Measurements from ENCODE around the gene RC3H2. TPM values are rescaled to one million over a fixed set of nuclear protein-coding genes. Genes with fewer than 3 reads are reported as not detected.

RC3H2 gene
- 10 to 100 TPM; 14.1 to 20.7 (median 19.4) TPM for total RNA-seq
- long read RNA-seq = 0 reads

GRCh38 chr9:122904823-122905710, at the start of gene RC3H2:
RC3H2 (minus strand) TSS chr9:122905359; CDS start chr9:122897509, 7,850 bp downstream.
- under 1% methylated on average over 16 of the region's 77 CpGs for WGBS (ENCODE audit: insufficient coverage, low coverage, low lambda C conversion rate, missing lambda C conversion rate)
- no peak for TF ChIP-seq CTCF (IDR thresholded peaks at IDR 0.05)
- TF ChIP-seq POLR2A (IDR thresholded peaks at IDR 0.05) = peak; percentile 93
- Histone ChIP-seq H3K27ac (peak within 1 kb of the TSS; percentile 76 to 89 (median 86)), H3K27me3 (no peaks in the 10 kb centered on the region), H3K36me3 (no peaks in the 10 kb centered on the region), H3K4me1 (peaks cover 0 to 12% (median 0%) of the 10 kb centered on the region in 4 donors), H3K4me3 (peak within 1 kb of the TSS; percentile 87 to 94 (median 92)), H3K9me3 (no peaks in the 10 kb centered on the region)
- peak; percentile 96 to 98 (median 97) for ATAC-seq
- intact Hi-C loops (cut with DNase I) = no loop called here
- peak; percentile 96 to 99 (median 98) for DNase-seq

- Histone ChIP-seq H3K4me3 (no peak overlapping the region), H3K27me3 (no peaks in the 10 kb centered on the region), H3K9me3 (no peaks in the 10 kb centered on the region), H3K27ac (no peak overlapping the region), H3K4me1 (peaks cover 0 to 7% (median 2%) of the 10 kb centered on the region in 4 donors), H3K36me3 (no peaks in the 10 kb centered on the region)
- intact Hi-C loops (cut with DNase I) = no loop called here
- no peak for ATAC-seq
- DNase-seq = no peak
- TF ChIP-seq CTCF (IDR thresholded peaks at IDR 0.05) (no peak), POLR2A (IDR thresholded peaks at IDR 0.05) (no peak)
Measured at GRCh38 chr9:122954253-122954691, 49.1 kb upstream of the RC3H2 start.

GRCh38 chr9:122951056-122951455, 45.9 kb upstream of the RC3H2 start:
- intact Hi-C loops (cut with DNase I) = no loop called here
- Histone ChIP-seq H3K4me1 (peaks cover 0 to 7% (median 2%) of the 10 kb centered on the region in 4 donors), H3K36me3 (no peaks in the 10 kb centered on the region), H3K9me3 (no peaks in the 10 kb centered on the region), H3K27ac (no peak overlapping the region), H3K4me3 (no peak overlapping the region), H3K27me3 (no peaks in the 10 kb centered on the region)
- no peak for TF ChIP-seq POLR2A (IDR thresholded peaks at IDR 0.05)
- no peak for TF ChIP-seq CTCF (IDR thresholded peaks at IDR 0.05)
- no peak for ATAC-seq
- no peak for DNase-seq
- 100% methylated on average over 1 of the region's 1 CpG for WGBS (ENCODE audit: insufficient coverage, low coverage, low lambda C conversion rate, missing lambda C conversion rate)

- H3K27ac ChIP-seq = no peak overlapping the region
- TF ChIP-seq POLR2A (IDR thresholded peaks at IDR 0.05) (no peak), CTCF (IDR thresholded peaks at IDR 0.05) (no peak)
- ATAC-seq (no peak), DNase-seq (no peak)
- no peaks in the 10 kb centered on the region for H3K27me3 ChIP-seq
- no peak overlapping the region for H3K4me3 ChIP-seq
- no peaks in the 10 kb centered on the region for H3K9me3 ChIP-seq
- WGBS (ENCODE audit: insufficient coverage, low coverage, low lambda C conversion rate, missing lambda C conversion rate) = 90% methylated on average over 3 of the region's 3 CpGs
- H3K36me3 ChIP-seq = no peaks in the 10 kb centered on the region
- intact Hi-C loops (cut with DNase I) = no loop called here
- H3K4me1 ChIP-seq = peaks cover 0 to 7% (median under 1%) of the 10 kb centered on the region in 4 donors
Measured at GRCh38 chr9:122950263-122950662, 45.1 kb upstream of the RC3H2 start.

All from right lobe of liver (tissue), 6 donors.